Right lung (tissue), 5 donors: Measurements from ENCODE around the gene NANP. TPM values are rescaled to one million over a fixed set of nuclear protein-coding genes. Genes with fewer than 3 reads are reported as not detected.
"Not testable (repeated sequence)": the region's sequence is repeated elsewhere in the genome, so short reads cannot be mapped to it uniquely, and the experiment has no call there.

Source experiments
- DNase-seq, 2 donors: peaks; one replicate each; pipeline ENCODE4 v3.0.0-alpha.2; 2013
- polyA plus RNA-seq, 5 donors: library from polyadenylated mRNA; unstranded; fragments of 120-200 nt; gene quantifications; one replicate each; pipeline versions ENCODE4 v1.2.1 to v1.2.3, GENCODE V29; 2013; ENCODE audit warnings: inconsistent platforms in 1 of 5, low replicate concordance in 1 of 5; ENCODE audit not compliant: insufficient read length in 5 of 5, insufficient read depth in 1 of 5

The NANP gene
- polyA plus RNA-seq, 5 donors = 4.6 to 6.3 (median 4.7) TPM

- DNase-seq = no peak
These were observed 15.0 kb downstream of the NANP start for GRCh38 chr20:25608774-25609173.

DNA sequence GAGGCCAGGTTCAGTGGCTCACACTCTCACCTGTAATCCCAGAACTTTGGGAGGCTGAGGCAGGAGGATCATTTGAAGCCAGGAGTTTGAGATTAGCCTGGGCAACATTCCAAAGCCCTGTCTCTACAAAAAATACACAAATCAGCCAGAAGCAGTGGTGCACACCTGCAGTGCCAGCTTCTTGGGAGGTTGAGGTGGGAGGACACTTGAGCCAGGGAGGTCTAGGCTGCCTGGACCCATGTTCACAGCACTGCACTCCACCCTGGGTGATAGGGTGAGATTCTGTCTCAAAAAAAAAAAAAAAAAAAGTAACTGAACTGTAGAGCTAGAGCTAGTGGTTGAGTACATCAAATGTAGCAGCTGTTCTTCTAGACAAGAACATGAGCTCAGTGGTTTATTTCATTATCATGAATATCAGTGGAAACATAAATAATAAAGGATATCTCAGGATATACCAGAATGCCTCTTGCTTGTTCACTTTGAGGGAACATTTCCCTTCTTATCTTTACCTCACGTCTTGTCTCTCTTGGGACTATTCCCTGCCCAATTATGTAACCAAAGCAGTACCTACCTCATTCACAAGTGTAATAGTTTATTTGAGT is 17.6 kb downstream of the NANP start:
- DNase-seq = no peak

DNA sequence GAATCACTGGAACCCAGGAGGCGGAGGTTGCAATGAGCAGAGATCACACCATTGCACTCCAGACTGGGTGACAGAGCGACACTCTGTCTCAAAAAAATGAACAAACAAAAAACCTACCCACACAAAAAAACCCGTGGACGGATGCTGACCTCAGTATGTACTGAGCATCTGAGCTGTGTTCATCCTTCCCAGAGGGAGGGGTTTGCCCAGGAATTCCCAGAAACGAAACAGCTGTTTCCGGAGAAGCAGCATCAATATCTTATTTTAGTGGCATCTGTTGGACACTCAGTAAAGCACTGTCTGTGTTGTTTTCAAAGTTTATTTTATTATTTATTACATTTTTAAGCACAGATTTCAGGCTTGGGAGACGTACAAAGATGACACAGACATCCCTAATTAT is 18.7 kb downstream of the NANP start:
- no peak for DNase-seq

- DNase-seq = no peak
These were observed 19.2 kb downstream of the NANP start for GRCh38 chr20:25604611-25605010.

- DNase-seq = not testable (repeated sequence)
These were observed 20.9 kb downstream of the NANP start for GRCh38 chr20:25602914-25603309.

- DNase-seq = not testable (repeated sequence)
These were observed 21.5 kb downstream of the NANP start for GRCh38 chr20:25602191-25602913.

GRCh38 chr20:25601659-25602058 is 22.2 kb downstream of the NANP start:
- DNase-seq = no peak

- no peak for DNase-seq
These were observed 23.2 kb downstream of the NANP start for GRCh38 chr20:25600632-25601031.

DNA sequence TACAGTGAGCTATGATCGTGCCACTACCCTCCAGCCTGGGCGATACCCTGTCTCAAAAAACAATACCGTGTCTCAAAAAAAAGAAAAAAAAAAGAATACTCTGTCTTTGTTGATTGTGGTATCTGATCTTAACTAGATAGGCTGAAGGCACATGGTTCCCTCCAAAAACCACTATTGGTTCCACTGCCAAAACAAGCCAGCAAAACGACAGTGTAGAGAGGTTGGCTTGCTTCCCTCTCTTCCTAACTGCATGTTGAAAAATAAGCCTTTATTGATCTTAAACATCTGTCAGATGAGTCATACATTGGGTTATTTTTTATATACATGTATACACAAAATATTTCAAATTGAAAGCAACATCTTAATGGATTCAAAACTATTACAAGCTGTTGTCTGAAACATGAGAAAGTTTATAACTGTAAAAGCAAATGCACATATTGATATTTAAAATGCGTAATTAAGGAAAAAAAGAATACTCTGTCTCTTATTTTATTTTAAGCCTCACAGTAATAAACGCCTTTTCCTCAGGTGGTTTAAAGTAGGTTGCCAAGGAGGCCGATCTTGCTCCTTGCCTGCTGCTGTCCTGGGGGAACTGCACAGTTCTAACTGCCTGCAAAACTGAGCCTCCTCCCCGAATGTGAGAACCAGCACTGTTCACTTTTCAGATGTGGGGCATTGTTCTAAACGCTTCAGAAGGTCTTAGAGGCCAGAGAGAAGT is 31.5 kb downstream of the NANP start:
- DNase-seq = peak in 1 of 2 donors; percentile 44

DNA sequence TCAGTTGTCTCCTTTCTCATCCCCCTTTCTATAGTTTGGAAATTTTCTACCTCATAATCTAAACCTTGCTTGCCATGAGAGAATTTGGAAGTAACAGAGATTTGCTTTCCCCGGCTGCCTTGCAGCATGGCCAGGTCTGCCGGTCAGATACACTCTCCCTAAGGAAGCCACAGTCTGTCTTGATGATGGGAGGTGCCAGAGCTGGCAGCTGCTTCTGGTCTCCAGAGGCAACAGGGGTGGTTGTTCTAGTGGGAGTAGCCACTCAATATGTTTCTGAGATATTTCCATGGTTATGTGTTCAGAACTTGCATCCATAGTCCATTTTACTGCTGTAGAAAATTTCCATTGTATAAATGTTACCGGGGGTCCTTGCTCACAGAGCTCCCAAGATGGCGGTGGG is 33.0 kb downstream of the NANP start:
- not testable (repeated sequence) for DNase-seq

DNA sequence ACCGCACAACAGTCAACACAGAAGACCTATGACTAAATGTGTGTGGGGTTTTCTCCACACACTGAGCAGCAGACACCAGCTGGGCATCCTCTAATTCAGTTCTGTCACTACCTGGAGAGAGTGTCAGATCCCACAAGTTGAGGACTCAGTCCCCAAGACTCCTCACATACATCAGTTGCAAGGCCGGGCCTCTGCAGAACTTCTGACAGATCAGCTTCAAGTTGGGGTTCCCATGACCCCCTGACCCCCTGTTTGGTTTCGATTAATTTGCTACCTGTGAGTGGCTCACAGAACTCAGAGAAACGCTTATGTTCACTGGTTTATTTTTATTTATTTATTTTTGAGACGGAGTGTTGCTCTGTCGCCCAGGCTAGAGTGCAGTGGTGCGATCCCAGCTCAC is 35.3 kb downstream of the NANP start:
- no peak for DNase-seq

- DNase-seq = no peak
These were observed 36.3 kb downstream of the NANP start for GRCh38 chr20:25587536-25587935.

GRCh38 chr20:25586877-25587276 is 36.9 kb downstream of the NANP start:
- no peak for DNase-seq

- DNase-seq = peak; percentile 70 to 73
These were observed 38.7 kb downstream of the NANP start, which contains the start of gene NINL for GRCh38 chr20:25584905-25585704. Gene NINL, minus strand, starts transcription at chr20:25585531. Its CDS starts 58,944 bp downstream, at chr20:25526587.

GRCh38 chr20:25583607-25584006 is 40.2 kb downstream of the NANP start:
- DNase-seq = not testable (repeated sequence)

- DNase-seq = peak in 1 of 2 donors; percentile 42
These were observed 43.1 kb downstream of the NANP start for GRCh38 chr20:25580711-25581110.

GRCh38 chr20:25579081-25579770 is 44.6 kb downstream of the NANP start:
- DNase-seq = no peak

GRCh38 chr20:25576783-25577530 is 46.9 kb downstream of the NANP start:
- DNase-seq = no peak

GRCh38 chr20:25574411-25574810 is 49.4 kb downstream of the NANP start:
- DNase-seq = no peak
